Muscle layer of duodenum (tissue), 2 donors: ENCODE data around the gene EXOC2.

ENCODE experiments used
- H3K27ac ChIP-seq: one replicate; pipeline ENCODE4 v1.7.0; 2013; ENCODE audit warnings: mild to moderate bottlenecking, low read length
- H3K27me3 ChIP-seq: one replicate; pipeline ENCODE4 v1.7.0; 2013; ENCODE audit warnings: low read depth, mild to moderate bottlenecking, control low read depth, low read length
- H3K36me3 ChIP-seq, 2 donors: one replicate each; pipeline ENCODE4 v1.7.0; 2013; ENCODE audit warnings: low read length in 2 of 2, control low read depth in 1 of 2, mild to moderate bottlenecking in 1 of 2; ENCODE audit not compliant: insufficient read depth in 2 of 2, control insufficient read depth in 1 of 2
- H3K4me1 ChIP-seq, 2 donors: one replicate each; pipeline ENCODE4 v1.7.0; 2013; ENCODE audit warnings: low read length in 2 of 2, mild to moderate bottlenecking in 2 of 2, control low read depth in 1 of 2, moderate library complexity in 1 of 2; ENCODE audit not compliant: insufficient read depth in 2 of 2, control insufficient read depth in 1 of 2
- H3K4me3 ChIP-seq, 2 donors: one replicate each; pipeline ENCODE4 v1.7.0; 2013; ENCODE audit warnings: low read length in 2 of 2, low read depth in 1 of 2, mild to moderate bottlenecking in 1 of 2
- H3K9me3 ChIP-seq, 2 donors: one replicate each; pipeline ENCODE4 v1.7.0; 2013; ENCODE audit warnings: low read length in 2 of 2, control low read depth in 1 of 2, mild to moderate bottlenecking in 1 of 2; ENCODE audit not compliant: control insufficient read depth in 1 of 2
- donor health status: healthy.

Gene EXOC2

GRCh38 chr6:446418-447366, 246.2 kb downstream of the EXOC2 start:
- H3K4me1 ChIP-seq = no peaks in the 10 kb centered on the region
- H3K9me3 ChIP-seq = no peaks in the 10 kb centered on the region
- no peaks in the 10 kb centered on the region for H3K27me3 ChIP-seq
- no peak overlapping the region for H3K27ac ChIP-seq
- no peak overlapping the region for H3K4me3 ChIP-seq
- H3K36me3 ChIP-seq = no peaks in the 10 kb centered on the region

DNA sequence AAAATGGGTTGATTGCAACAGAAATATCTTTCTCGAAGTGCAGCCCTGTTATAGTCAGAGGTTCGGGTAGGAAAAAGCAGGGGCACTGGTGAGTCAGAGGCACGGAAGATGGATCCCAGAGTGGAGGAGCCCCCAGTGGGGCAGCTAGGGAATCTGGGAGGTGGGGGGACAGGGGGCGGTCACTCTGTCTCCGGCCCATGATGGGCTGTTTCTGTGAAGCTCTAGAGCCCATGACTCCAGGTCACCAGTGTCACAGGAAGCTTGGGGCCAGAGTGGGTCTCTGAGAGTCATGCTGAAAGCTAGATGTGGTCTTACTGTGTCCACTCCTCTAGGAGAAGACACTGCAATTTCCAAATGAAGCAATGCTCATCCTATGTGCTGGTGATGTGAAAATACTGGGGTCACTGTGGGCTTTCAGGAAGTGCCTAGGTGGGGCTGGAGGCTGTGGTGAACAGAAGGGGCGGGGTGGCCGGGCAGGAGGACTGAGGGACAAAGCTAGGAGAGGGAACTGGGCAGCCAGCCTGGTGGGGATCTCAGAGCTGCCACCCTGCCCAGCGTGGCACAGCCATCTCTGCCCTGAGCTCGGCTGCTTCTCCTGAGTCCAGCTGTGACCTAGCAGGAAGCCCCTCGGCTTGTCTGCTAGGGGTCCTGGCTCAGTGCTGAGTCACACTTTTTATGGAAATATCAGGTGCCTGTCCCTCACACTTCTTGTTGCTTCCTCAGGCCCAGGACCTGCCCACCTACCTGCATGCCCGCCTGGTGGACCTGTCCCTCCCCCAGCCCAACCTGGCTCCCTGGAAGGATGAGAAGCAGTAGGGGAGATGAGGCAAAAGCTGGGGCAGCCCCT, 247.1 kb downstream of the EXOC2 start:
- Histone ChIP-seq H3K36me3 (no peaks in the 10 kb centered on the region), H3K4me3 (no peak overlapping the region), H3K27me3 (no peaks in the 10 kb centered on the region), H3K27ac (no peak overlapping the region), H3K9me3 (no peaks in the 10 kb centered on the region), H3K4me1 (no peaks in the 10 kb centered on the region)

DNA sequence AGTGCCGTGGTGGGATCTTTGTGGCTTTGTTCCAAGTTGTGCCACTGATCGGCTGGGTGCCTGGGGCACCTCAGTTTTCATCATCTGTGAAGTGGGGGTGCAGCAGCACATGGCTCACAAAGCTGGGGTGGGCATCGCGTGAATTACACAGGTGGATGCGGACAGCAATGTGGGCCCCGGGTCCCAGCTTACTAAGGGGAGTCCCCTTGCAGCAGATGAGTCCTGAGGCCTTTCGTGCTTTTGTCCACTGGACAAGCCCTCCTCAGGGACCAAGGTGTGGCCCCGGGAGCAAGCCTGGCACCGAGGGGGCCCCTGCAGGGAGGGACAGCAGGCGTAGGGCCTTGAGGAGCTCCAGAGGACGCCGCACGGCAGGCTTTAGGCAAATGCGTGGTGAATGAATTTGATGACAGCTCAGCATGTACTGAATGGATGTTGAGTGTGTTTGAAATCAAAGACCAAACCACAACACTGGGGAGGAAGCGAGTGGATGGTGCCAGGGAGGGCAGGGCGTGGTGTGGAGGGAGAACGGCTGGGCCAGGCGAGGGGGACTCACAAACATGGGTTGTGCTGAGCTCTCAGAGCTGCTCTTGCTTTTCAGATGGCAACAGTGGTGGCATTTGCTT, 248.2 kb downstream of the EXOC2 start:
- Histone ChIP-seq H3K9me3 (no peaks in the 10 kb centered on the region), H3K4me3 (no peak overlapping the region)

DNA sequence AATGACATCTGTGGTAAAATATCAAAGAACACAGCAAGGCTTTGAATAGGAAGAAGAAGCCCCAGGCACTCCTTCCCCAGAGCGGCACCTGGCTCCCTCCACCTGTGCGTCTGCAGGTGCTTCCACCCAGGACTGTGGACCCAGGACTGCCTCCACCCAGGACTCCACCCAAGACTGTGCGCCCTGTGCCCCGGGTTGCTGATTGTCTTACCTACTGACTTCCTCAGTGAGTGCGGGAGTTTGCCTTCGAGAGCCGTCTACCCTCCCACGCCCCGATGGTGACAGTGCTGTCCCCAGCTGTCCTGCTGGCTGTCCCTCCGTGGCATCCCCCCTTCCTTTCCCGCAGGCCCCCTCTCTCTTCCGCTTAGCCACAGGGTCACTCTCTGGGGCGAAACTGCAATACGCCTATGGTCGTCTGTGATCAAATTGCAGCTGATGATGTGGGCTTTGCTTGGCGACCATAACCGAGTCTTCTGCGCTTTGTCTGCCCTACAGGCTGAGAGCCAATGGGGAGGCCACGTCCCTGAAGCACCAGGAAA, 249.2 kb downstream of the EXOC2 start:
- Histone ChIP-seq H3K9me3 (no peaks in the 10 kb centered on the region), H3K4me3 (no peak overlapping the region), H3K36me3 (no peaks in the 10 kb centered on the region), H3K4me1 (no peaks in the 10 kb centered on the region), H3K27ac (no peak overlapping the region), H3K27me3 (no peaks in the 10 kb centered on the region)

More for the DNA sequence above, 248.2 kb downstream of the EXOC2 start:
- no peaks in the 10 kb centered on the region for H3K27me3 ChIP-seq
- H3K36me3 ChIP-seq = no peaks in the 10 kb centered on the region
- H3K27ac ChIP-seq = no peak overlapping the region
- no peaks in the 10 kb centered on the region for H3K4me1 ChIP-seq

GRCh38 chr6:441126-441920, 251.6 kb downstream of the EXOC2 start:
- Histone ChIP-seq H3K4me3 (no peak overlapping the region), H3K27ac (no peak overlapping the region), H3K4me1 (no peaks in the 10 kb centered on the region), H3K36me3 (no peaks in the 10 kb centered on the region), H3K27me3 (no peaks in the 10 kb centered on the region), H3K9me3 (no peaks in the 10 kb centered on the region)

GRCh38 chr6:439641-440167, 253.2 kb downstream of the EXOC2 start:
- H3K27ac ChIP-seq = no peak overlapping the region
- no peaks in the 10 kb centered on the region for H3K9me3 ChIP-seq
- no peaks in the 10 kb centered on the region for H3K27me3 ChIP-seq
- H3K36me3 ChIP-seq = no peaks in the 10 kb centered on the region
- no peaks in the 10 kb centered on the region for H3K4me1 ChIP-seq
- no peak overlapping the region for H3K4me3 ChIP-seq

DNA sequence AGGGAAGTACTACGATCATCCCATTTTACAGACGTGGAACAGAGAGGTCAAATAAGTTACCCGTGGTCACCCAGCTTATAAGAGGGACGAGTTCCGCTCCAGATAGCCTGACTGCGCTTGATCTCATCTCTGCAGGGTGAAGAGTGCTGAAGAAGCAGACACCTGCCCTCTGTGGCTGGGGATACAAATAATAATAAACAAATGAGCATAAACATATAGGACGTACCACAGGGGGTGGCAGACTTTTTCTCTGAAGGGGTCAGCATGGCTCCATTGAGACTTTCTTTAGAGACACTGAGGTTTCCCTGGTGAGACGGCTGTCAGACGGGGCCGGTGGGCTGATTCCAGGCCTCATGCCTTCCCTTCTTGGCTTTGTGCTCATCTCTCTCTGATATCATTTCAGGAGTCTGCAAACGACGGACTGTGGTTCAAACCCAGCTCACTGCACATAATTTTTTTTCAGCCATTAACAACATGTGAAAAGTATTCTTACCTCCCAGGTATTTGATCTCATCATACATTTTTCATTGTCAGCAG, 254.2 kb downstream of the EXOC2 start:
- Histone ChIP-seq H3K4me3 (no peak overlapping the region), H3K27ac (no peak overlapping the region), H3K36me3 (no peaks in the 10 kb centered on the region), H3K4me1 (no peaks in the 10 kb centered on the region), H3K9me3 (no peaks in the 10 kb centered on the region), H3K27me3 (no peaks in the 10 kb centered on the region)

- Histone ChIP-seq H3K27me3 (no peaks in the 10 kb centered on the region), H3K4me3 (no peak overlapping the region), H3K9me3 (no peaks in the 10 kb centered on the region), H3K4me1 (no peaks in the 10 kb centered on the region), H3K27ac (no peak overlapping the region), H3K36me3 (no peaks in the 10 kb centered on the region)
These were observed 255.9 kb downstream of the EXOC2 start for GRCh38 chr6:437037-437392.

GRCh38 chr6:436308-437036, 256.5 kb downstream of the EXOC2 start:
- H3K4me1 ChIP-seq = no peaks in the 10 kb centered on the region
- H3K36me3 ChIP-seq = no peaks in the 10 kb centered on the region
- no peaks in the 10 kb centered on the region for H3K9me3 ChIP-seq
- H3K4me3 ChIP-seq = no peak overlapping the region
- no peak overlapping the region for H3K27ac ChIP-seq
- H3K27me3 ChIP-seq = no peaks in the 10 kb centered on the region
